Measurements from ENCODE around the gene ACKR1.

Gene ACKR1, protein sequence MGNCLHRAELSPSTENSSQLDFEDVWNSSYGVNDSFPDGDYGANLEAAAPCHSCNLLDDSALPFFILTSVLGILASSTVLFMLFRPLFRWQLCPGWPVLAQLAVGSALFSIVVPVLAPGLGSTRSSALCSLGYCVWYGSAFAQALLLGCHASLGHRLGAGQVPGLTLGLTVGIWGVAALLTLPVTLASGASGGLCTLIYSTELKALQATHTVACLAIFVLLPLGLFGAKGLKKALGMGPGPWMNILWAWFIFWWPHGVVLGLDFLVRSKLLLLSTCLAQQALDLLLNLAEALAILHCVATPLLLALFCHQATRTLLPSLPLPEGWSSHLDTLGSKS

DNA sequence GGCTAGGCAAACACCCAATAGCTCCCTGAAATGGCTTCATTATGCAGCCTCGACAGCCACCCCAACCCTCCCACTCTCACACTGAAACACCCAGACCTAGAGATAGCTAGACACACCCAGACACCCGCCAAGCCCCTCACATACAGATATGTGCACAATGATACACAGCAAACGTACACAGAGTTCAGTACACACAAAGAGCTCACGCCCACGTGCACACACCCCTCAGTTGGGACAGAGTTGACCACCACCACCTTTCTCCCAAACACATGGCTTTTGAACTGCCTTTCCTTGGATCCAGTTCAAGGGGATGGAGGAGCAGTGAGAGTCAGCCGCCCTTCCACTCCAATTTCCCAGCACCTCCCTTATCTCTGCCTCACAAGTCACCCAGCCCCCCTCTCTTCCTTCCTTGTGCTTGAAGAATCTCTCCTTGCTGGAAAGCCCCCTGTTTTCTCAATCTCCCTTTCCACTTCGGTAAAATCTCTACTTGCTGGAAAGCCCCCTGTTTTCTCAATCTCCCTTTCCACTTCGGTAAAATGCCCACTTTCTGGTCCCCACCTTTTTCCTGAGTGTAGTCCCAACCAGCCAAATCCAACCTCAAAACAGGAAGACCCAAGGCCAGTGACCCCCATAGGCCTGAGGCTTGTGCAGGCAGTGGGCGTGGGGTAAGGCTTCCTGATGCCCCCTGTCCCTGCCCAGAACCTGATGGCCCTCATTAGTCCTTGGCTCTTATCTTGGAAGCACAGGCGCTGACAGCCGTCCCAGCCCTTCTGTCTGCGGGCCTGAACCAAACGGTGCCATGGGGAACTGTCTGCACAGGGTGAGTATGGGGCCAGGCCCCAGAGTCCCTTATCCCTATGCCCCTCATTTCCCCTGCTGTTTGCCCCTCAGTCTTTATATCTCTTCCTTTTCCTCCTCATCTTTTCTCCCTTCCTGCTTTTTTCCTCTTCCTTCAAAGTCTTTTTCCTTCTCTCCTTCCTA, at the start of gene ACKR1:
TSS of gene ACKR1 (plus strand) at position 715 of the 981 bp plus-strand sequence. CDS start at position 800, 85 bp downstream.
- no peak for DNase-seq

DNA sequence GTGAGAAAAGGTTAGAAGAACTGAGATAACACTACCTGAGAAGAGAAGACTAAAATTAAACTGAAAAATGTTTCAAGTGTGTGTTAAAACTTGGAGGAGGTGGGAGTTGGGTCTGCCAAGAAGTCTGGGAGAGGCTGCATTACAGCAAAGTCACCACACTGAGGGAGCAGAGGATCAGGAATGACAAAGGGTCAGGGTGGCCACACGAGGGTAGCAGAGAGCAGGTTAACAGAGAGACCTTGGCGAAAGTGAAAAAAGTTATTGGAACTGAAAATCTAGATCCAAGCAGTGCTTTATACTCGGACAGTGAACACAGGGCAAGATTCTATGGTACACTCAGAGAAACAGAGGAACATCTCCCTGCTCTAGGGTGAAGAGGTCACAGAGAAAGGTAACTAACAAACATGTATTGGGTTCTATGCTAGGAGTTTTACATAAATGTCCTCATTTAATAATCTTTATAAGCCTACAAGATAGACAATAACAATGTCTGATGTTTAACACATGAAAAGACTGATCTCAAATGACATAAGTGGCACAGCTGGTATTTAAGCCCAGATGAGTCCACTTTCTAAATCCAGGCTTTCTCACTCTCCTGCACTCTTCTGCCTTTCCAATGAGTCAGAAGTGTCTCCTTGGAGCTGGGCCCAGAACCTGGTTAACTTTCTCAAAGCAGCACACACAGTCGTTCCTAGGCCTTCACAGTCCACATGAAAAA, 43.5 kb upstream of the ACKR1 start:
- DNase-seq, result peak; percentile 69 to 91

DNA sequence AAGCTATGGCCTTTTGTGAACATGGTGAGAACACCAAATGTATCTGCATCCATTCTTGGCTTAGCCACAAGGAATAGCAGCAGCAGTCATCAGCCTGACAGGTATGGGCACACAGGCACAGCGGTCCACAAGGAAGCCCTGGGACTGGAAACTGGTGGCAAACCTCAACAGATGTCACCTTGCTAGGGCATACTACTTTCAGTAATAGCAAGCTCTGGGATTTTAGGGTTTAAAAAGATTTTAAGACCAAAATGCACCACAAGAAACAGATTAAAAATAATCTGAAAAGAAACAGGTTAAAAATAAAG, 43.0 kb upstream of the ACKR1 start:
- DNase-seq, result no peak

DNA sequence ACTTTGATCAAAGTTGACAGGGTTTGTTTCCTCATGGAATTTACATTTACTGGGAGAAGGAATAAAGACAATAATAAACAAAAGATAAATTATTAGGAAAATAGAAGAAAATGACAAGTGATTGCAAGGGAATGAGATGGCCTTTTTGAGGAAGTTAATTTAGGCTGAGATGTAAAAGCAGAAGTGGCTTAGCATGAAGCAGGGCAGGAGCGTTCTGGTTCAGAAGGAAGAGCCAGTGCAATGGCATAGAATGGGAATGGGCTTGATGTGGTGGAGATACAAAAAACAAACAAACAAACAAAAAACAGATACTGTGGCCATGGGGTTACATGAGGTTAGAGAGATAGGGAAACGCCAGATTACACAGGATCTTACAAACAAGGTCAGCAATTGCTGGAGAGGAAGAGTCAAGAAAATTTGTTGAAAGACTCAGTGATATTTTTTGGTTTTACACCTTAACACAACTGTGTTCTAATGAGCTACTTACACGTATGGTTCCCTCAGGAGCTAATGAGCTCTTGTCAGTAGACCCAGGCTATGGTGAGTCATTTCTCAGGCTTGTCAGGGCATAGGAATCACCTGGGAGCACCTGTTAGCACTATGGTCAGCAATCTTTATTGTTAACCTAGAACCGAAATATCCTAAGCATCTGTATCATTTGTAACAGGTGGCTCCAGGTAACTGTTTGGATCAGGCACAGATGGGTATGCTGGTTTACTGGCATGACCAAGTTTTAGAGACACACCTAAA, 42.0 kb upstream of the ACKR1 start:
- no peak for DNase-seq

DNA sequence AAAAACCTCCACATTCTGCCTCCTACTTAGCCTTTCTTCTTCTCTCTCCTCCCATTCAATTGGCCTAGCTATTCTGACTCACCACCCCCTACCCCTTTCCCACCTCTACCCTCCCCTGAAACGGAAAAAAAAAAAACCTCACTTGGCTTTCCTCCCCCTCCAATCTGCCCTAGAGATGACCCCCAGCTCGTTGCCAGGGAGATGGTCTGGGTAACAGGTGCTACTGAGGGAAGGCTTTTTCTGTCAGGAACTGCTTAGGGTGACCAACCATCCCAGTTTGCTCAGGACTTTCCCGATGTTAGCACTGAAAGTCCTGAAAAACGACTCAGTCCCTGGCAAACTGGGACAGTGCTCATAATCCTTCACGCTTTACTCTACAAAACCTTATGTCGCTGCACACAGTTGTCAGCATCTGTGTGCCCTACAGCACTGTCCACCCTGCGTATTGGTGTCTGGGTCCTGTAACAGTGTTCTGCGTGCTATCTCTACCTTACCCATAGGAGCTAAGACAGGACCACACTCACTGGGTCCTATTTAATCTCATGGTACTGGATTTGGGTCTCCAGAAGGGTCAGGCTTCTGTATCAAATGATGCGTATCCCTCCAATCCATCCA, 41.0 kb upstream of the ACKR1 start:
- DNase-seq, result peak in 1 of 2 experiments; percentile 28

DNA sequence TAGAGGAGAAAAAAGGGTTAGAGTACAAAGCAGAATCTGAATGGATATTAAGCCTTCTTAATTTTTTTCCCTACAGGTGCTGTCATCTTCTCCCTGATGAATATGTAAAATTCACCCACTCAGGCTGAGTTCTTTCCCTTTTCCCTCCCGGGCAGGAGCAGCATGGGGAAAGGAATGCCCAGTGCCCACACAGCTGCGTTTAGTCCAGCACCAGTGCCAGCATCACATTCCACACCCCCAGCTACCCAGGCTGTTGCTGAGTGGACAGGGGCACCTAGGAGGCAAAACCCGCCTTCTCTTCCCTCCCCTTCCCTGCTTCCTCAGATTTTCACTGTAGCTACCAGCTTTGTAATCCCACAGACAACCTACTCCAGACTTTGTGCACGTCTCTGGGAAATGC, 36.6 kb upstream of the ACKR1 start:
- no peak for DNase-seq

DNA sequence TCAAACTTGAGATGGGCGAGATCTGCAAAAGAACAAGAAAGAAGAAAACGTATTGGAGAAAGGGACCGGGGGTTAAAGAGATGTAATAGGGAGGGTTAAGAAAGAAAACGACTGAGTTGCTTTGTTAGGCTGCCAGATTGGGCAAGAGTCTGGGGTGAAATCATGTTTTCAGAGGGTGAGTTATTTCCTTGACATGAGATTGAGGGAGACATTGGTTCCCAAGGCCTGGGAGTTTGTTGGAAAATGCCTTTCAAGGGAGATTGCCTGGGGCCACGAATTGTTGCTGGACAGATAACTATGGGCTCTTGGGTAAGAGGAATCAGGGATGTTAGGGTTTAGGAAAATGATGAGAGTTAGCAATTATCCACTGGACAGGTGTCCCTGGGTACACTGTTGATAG, 34.0 kb upstream of the ACKR1 start:
- DNase-seq, result no peak

DNA sequence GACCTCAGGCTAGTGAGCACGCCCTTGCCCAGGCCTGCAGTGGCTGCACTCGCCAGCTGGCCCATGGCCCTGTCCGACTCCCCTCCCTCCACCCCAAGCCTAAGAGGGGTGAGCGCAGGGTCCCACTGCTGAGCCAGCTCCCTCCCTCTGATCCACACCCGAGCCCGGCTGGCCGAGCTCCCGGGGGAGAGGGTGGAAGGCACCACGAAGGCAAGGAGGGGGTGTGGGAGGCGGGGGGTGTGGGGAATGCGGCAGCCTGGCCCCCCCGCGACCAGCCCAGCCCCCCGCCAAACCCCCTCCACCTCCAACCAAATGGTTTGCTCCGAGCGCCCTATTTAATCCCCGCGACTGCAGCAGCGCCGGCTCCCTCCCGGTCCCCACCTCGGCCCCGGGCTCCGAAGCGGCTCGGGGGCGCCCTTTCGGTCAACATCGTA, 33.4 kb upstream of the ACKR1 start, which contains the start of gene CADM3:
TSS of gene CADM3 (plus strand) at position 362 of the 434 bp plus-strand sequence. CDS start 151 bp downstream, outside the sequence.
- DNase-seq, result peak in 1 of 2 experiments; percentile 60

DNA sequence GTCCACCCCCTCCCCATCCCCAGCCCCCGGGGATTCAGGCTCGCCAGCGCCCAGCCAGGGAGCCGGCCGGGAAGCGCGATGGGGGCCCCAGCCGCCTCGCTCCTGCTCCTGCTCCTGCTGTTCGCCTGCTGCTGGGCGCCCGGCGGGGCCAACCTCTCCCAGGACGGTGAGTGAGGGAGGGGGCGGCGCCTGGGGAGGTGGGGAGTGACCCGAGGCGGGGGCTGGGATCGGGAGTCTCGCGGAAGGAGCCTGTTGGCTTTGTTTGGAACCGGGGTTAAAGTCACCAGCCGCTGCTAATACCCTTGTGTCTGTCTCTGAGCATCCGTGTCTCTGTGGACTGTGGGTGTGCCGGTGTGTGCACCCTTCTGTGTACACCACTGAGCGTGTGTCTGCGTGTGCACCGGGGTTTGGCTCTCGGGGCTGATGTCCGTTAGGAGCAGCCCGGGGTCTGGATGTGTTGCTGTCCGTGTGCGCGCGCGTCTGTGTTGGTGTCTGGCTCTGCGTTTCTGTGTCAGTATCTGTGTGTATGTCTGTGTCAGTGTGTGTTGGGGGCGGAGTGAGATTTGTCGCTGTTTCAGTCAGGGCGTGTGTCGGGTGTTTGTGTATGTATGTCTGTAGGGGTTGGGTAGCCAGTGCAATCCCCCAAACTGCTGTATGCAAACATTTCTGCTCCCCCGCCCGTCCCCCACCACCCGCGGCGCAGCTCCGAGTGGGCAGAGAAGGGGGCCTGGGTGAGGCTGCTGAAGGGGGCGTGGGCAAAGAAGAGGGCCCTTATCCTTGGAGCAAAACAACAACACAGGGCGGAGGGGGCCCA, 32.8 kb upstream of the ACKR1 start:
- DNase-seq, result peak in 1 of 2 experiments; percentile 60

DNA sequence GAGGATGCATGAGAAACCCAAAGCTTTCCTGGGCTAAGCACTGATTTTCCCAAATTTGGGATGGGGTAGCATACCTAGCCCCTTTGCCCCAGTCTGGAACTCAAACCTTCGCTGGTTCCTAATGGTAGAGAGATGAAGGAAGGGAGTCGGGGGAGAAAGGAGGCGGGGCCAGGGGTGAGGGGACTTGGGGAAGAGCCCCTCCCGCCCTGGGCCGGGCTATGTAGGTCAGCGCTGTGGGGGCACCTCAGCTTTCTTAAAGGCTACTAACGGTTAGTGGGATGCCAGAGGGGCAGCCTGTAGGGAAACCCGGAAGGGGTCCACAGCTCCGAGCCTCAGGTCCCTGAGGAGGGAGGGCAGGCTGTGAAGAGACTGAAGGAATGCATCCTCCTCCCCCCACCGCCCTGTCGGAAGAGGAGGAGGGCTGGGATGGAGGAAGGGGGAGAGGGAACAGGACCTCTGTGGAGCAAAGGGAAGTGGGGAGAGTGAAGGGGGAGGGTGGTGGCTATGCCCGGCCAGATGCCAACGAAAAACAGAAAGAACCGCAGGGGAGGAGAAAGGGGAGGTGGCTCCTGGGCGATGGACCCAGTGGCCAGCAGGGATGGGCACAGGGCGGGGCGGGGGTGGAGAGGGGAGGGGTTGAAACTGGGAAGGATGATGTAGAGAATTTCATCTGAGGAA, 31.9 kb upstream of the ACKR1 start:
- peak in 1 of 2 experiments; percentile 71 for DNase-seq

DNA sequence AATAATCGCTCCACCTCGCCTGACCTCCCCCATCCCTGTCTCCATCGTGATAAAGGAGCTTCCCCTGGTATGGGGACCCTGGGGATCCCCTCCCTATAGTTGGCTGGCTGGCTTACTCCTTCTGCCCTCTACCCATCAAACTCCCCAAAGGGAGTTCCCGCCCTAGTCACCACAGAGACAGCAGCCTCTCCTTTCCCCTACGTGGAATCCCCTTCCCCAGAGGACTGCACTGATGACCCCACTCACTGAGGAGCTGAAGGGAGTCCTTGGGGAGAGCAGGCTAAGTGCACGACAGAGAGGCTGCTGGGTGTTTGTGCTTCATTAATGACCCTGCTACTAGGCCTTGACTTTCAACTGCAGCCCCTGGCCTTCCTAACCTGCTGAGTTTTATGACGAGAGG, 31.4 kb upstream of the ACKR1 start:
- no peak for DNase-seq

DNA sequence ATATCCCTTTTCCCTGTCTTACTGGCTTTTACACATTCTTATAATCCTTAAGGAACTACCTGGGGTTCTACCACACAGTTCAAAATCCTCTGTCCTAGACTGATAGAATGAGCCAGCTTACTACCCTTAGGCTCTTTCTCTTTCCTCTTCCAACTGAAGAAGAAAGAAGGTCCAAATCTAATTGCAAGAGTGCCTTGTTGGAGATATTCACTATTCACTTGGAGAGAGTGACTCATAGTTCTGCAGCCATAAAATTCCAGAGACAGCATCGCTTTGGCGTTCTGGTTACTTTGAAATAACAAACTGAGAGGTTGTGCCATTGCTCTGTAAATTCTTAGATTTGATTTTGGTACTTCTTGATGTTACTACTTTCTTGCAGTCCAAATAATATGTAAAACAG, 29.1 kb upstream of the ACKR1 start:
- no peak for DNase-seq

DNA sequence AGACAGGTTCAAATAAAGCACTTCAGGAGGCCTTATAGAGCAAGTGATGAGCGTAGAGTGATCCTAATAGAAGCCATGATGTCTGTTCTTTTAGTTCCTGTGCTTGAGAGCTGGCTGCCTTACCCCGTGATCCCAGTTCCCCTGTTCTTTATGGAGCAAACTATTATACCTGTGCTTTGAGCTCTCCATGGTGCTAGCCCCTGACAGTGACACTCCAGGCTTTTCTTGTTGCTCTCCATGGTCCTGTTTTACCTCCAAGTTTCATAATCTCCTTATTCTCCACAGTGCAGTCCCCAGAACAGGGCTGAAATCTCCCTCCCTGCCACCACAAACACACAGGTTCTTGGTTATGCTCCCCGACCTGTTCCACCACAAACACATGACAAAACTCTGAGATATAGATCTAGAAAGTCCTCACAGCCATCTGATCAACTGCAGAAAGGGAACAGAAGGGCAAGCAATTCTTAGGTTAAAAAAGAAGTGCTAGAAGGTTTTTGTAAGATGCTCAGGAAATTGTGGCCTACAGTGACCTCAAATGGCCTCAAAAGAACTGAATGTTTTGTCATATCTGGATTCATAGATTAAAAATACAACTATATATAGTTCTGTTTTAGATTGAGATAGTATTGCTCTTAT, 27.3 kb upstream of the ACKR1 start:
- DNase-seq, result no peak

DNA sequence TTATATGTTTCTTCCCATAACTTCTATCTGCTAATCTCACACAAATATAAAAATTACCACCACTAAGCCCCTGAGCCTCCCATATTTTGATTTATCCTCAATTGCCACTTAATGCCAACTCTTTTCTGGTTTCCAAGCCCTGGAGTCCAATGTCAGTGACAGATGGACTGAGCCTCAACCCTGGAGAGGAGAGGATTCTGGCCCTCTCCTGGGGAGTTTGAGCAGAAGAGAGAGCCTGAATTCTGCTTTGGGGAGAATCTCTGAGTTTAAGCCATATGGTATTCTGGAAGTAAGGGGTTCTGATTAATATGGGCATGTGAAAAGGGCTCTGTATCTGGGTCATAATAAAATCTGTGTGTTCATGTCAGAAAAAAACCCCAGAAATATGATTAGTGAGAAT, 24.8 kb upstream of the ACKR1 start:
- peak; percentile 71 to 83 for DNase-seq

DNA sequence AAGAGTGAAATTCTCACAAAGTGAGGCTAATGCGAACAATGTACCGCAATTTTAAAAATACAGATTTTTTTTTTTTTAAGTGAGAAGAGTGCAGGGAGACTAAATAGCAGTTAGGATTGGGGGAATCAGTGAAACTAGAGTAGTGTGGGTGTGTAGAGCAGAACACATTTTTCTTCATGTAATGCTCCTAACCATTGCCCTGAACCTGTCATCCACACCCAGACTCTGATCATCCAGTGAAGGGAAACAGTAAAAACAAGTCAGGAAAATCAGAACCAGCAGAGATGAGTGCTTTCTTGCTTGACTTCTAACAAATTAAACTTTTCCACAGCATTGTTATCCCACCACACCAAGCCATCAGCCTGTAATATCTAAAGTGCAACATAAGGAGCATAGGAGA, 24.2 kb upstream of the ACKR1 start:
- no peak for DNase-seq

DNA sequence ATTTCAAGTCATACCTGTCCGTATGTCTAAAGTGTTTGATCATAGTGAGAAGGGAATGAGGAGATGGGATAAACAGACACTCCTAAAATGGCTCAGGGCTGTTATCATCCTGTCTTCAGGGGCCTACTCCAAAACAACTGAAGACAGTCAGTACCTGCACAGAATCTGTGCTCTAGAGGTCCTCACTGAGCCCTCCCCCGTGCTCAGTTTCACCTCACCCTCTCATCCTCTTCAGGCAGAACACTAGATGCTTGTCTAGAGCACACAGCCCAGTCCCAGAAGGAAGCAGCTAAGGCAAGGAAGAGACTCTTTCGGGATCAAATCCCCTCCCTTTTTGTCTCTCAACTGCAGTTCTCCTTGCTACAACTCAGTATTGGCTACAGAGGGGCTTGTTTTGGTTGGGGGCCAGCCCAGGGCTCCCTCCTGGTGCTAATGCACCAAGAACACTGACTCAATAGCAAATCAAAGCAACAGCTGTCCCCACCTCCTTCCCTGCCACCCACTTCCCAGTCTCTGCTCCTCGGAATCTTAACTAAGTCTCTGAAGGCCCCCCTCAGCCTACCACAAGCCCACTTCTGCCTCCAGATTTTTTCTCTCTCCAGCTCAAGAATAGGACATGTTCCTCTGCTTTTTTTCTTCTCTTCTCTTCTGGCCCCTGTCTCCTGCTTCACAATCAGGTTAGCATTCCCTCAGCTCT, 23.2 kb upstream of the ACKR1 start:
- peak; percentile 35 to 52 for DNase-seq

DNA sequence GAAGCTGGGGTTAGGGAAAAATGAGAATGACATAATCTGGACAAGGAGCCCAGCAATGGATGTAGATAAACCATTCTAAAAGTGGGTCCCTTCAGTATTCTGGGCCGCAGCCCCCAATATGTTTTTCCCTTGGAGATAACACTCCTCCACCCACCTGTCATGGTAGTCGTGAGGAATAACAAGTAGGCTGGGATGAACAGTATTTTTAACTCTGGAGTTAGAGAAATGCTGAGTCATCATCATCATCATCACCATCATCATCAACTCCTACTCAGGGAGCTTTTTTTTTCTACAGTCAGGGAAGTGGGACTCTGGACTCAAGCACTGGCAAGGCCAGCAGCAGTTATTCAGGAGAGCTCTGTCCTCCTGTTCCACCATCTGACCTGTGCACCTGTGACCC, 20.5 kb upstream of the ACKR1 start:
- no peak for DNase-seq

DNA sequence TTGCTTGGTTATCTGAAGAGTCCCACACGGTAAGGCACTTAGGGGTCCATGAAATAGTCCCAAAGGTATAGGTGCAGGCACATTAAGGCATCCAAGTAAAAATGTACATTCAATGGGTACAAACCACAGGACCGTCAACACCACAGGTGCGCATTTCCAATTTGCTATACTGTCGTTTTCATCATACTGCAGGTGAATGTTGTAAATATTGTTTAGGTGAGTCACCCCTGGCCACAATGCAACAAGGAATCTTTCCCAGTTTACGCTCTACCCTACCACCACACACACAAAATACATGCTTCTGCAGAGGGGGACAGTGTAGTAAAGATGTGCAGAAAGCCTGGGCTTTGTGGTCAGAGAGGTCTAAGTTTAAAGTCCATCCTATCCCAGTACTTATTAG, 19.6 kb upstream of the ACKR1 start:
- no peak for DNase-seq

DNA sequence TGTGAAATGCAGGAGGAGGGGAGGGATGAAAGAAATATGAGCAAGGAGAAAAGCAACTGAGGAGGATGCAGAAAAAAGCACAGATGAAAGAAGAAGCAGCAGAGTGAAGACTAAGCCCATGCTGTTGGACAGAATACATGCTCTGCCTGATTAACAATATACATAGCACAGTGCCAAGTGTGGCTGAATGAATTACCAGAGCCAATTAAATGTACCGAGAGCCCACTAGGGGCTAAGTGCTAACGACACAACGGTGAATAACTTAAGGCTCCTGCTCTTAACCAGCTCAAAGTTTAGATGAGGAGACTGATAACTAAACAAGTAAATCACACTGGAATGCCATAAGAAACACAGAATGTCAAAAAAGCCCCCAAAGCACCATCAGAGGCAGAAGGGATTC, 17.6 kb upstream of the ACKR1 start:
- DNase-seq, result peak; percentile 24 to 37
